DOHH2 (cell line): ENCODE measurements around the gene PRXL2A.
A peak's percentile ranks its signal among the peaks of the same experiment; 100 is the strongest.

Experiments
- H3F3A ChIP-seq: fragments of 200-600 bp; sonication (generic), shearing (Covaris generic); 2 replicates; pipeline ENCODE4 v1.6.0; 2016; ENCODE audit warnings: antibody characterized with exemption, mild to moderate bottlenecking; ENCODE audit not compliant: control insufficient read depth, insufficient read depth
- H3K27ac ChIP-seq: fragments of 200-600 bp; sonication (generic); 2 replicates; pipeline ENCODE4 v1.5.1; 2014; ENCODE audit warnings: low read depth, mild to moderate bottlenecking, low read length, moderate library complexity
- H3K27me3 ChIP-seq: fragments of 200-600 bp; sonication (generic); 2 replicates; pipeline ENCODE4 v1.6.1; 2014; ENCODE audit warnings: mild to moderate bottlenecking, low read length, mixed read lengths; ENCODE audit not compliant: control insufficient read depth
- H3K36me3 ChIP-seq: fragments of 200-600 bp; sonication (generic); 2 replicates; pipeline ENCODE4 v1.6.1; 2014; ENCODE audit warnings: mild to moderate bottlenecking, low read length, moderate library complexity, mixed read lengths; ENCODE audit not compliant: control insufficient read depth
- H3K4me1 ChIP-seq: fragments of 200-600 bp; sonication (generic); 2 replicates; pipeline ENCODE4 v1.6.1; 2014; ENCODE audit warnings: mild to moderate bottlenecking, low read length, mixed read lengths; ENCODE audit not compliant: control insufficient read depth
- H3K4me2 ChIP-seq: fragments of 200-600 bp; sonication (generic); 2 replicates; pipeline ENCODE4 v1.6.0; 2014; ENCODE audit warnings: mild to moderate bottlenecking, low read length, moderate library complexity
- H3K4me3 ChIP-seq: fragments of 200-600 bp; sonication (generic); 2 replicates; pipeline ENCODE4 v1.5.1; 2014; ENCODE audit warnings: mild to moderate bottlenecking, low read length, mixed read lengths
- H3K79me2 ChIP-seq: fragments of 200-600 bp; sonication (generic); 2 replicates; pipeline ENCODE4 v1.6.1; 2014; ENCODE audit warnings: mild to moderate bottlenecking, low read length, mixed read lengths; ENCODE audit not compliant: control insufficient read depth
- H3K9me2 ChIP-seq: fragments of 200-600 bp; sonication (generic); replicated peaks from 2 replicates; pipeline ENCODE4 v1.6.1; 2014; ENCODE audit warnings: mild to moderate bottlenecking, low read length, mixed read lengths; ENCODE audit not compliant: control insufficient read depth
- H3K9me3 ChIP-seq: fragments of 200-600 bp; sonication (generic); 2 replicates; pipeline ENCODE4 v1.6.1; 2014; ENCODE audit warnings: antibody characterized with exemption, low read length, mixed read lengths; ENCODE audit not compliant: control insufficient read depth, insufficient read depth
- H4K20me1 ChIP-seq: fragments of 200-600 bp; sonication (generic); 2 replicates; pipeline ENCODE4 v1.6.0; 2014; ENCODE audit warnings: low read depth, mild to moderate bottlenecking, antibody characterized with exemption, low read length, moderate library complexity; ENCODE audit not compliant: control insufficient read depth, insufficient read depth
- CTCF ChIP-seq: fragments of 200-600 bp; sonication (generic); IDR thresholded peaks from one replicate; pipeline ENCODE4 v1.5.1; 2014; ENCODE audit warnings: antibody characterized with exemption, mild to moderate bottlenecking, low read depth, low read length; ENCODE audit not compliant: poor library complexity, severe bottlenecking
- EZH2phosphoT487 ChIP-seq: fragments of 200-600 bp; sonication (generic); IDR thresholded peaks from 2 replicates; pipeline ENCODE4 v1.6.1; 2017; ENCODE audit warnings: borderline replicate concordance, mild to moderate bottlenecking, antibody characterized with exemption, low read length, moderate library complexity, mixed read lengths

Gene PRXL2A

GRCh38 chr10:80465451-80465835, 57.1 kb downstream of the PRXL2A start:
- 0 out of 2 replicates have a peak, but pooled peaks cover 5% of the 10 kb centered on the region for H3F3A ChIP-seq
- H3K36me3 ChIP-seq = peaks cover 17% of the 10 kb centered on the region
- H3K27ac ChIP-seq = peak overlapping the region; percentile 55
- H3K4me3 ChIP-seq = peak overlapping the region; percentile 36
- H3K79me2 ChIP-seq = peaks cover 92% of the 10 kb centered on the region
- peaks cover 98% of the 10 kb centered on the region for H3K4me1 ChIP-seq
- H3K9me2 ChIP-seq = no peaks in the 10 kb centered on the region
- TF ChIP-seq CTCF (no peak), EZH2phosphoT487 (no peak)
- H3K27me3 ChIP-seq = no peaks in the 10 kb centered on the region
- H4K20me1 ChIP-seq = no peaks in the 10 kb centered on the region
- H3K4me2 ChIP-seq = peak overlapping the region; percentile 56
- no peaks in the 10 kb centered on the region for H3K9me3 ChIP-seq

- H3K4me1 ChIP-seq = peaks cover 98% of the 10 kb centered on the region
- H3K9me3 ChIP-seq = no peaks in the 10 kb centered on the region
- no peaks in the 10 kb centered on the region for H3K27me3 ChIP-seq
- H3K4me3 ChIP-seq = peak overlapping the region; percentile 36
- TF ChIP-seq EZH2phosphoT487 = no peak
- TF ChIP-seq CTCF = no peak
- peaks cover 92% of the 10 kb centered on the region for H3K79me2 ChIP-seq
- H3K4me2 ChIP-seq = peak overlapping the region; percentile 56
- H3K9me2 ChIP-seq = no peaks in the 10 kb centered on the region
- peak overlapping the region; percentile 55 for H3K27ac ChIP-seq
- H3F3A ChIP-seq = 0 out of 2 replicates have a peak, but pooled peaks cover 6% of the 10 kb centered on the region
- no peaks in the 10 kb centered on the region for H4K20me1 ChIP-seq
- peaks cover 22% of the 10 kb centered on the region for H3K36me3 ChIP-seq
Observed at GRCh38 chr10:80465839-80466590, 57.7 kb downstream of the PRXL2A start.

GRCh38 chr10:80466724-80467326, 58.5 kb downstream of the PRXL2A start:
- no peaks in the 10 kb centered on the region for H3K9me2 ChIP-seq
- TF ChIP-seq CTCF (no peak), EZH2phosphoT487 (no peak)
- no peaks in the 10 kb centered on the region for H3K27me3 ChIP-seq
- peaks cover 98% of the 10 kb centered on the region for H3K4me1 ChIP-seq
- no peak overlapping the region for H3K27ac ChIP-seq
- no peaks in the 10 kb centered on the region for H4K20me1 ChIP-seq
- H3K36me3 ChIP-seq = peaks cover 29% of the 10 kb centered on the region
- no peak overlapping the region for H3K4me3 ChIP-seq
- H3K79me2 ChIP-seq = peaks cover 91% of the 10 kb centered on the region
- H3F3A ChIP-seq = peaks cover 6% of the 10 kb centered on the region; the same call in 1 of the 2 replicates
- H3K4me2 ChIP-seq = no peak overlapping the region
- no peaks in the 10 kb centered on the region for H3K9me3 ChIP-seq
